ENCODE measurements around the gene SPPL2C.

The SPPL2C gene

DNA sequence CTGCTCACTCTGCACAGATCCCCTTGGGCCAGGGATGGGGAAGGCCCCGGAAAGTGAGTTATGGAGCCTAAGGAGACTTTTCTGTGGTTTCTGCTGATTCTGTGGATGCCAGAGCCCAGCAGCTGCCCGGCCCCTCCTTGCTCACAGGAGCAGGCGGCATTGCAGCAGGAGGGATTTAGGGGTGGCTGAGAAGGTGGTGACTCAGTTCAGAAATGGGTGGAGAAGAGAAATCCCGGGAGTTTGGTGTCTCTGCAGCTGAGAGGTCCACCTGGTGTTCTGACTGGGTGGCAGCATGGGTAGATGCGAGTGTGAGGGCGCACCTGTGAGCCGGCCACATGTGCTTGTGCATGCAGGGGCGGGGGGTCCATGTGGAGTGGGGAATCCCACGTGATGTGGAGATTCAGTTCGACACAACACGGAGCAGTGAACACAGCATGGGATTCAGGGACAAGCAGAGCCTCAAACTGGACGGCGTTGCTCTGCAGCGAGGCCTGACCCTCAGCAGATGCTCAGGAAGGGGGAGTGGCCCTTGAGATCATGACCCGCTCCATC, 16.0 kb upstream of the SPPL2C start:
- no peak for DNase-seq

DNA sequence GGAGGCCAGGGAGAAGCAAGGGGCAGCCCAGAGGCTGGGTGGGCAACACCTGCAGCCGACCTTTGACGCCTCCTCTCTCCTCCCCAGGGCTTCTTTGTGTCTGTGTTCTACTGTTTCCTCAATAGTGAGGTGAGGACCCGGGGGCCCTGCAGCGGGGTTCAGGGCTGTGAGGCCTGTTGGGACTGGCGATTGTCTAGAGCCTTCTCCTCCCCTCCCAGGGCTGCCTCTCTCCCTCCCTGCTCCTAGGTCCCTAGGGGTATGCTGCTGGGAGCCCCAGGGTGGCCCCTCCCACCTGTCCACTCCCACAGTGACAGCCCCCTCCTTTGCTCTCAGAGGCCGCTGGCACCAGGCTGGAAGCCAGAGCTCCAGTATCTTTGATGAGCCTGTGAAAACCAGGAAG, 10.8 kb upstream of the SPPL2C start:
- no peak for DNase-seq

DNA sequence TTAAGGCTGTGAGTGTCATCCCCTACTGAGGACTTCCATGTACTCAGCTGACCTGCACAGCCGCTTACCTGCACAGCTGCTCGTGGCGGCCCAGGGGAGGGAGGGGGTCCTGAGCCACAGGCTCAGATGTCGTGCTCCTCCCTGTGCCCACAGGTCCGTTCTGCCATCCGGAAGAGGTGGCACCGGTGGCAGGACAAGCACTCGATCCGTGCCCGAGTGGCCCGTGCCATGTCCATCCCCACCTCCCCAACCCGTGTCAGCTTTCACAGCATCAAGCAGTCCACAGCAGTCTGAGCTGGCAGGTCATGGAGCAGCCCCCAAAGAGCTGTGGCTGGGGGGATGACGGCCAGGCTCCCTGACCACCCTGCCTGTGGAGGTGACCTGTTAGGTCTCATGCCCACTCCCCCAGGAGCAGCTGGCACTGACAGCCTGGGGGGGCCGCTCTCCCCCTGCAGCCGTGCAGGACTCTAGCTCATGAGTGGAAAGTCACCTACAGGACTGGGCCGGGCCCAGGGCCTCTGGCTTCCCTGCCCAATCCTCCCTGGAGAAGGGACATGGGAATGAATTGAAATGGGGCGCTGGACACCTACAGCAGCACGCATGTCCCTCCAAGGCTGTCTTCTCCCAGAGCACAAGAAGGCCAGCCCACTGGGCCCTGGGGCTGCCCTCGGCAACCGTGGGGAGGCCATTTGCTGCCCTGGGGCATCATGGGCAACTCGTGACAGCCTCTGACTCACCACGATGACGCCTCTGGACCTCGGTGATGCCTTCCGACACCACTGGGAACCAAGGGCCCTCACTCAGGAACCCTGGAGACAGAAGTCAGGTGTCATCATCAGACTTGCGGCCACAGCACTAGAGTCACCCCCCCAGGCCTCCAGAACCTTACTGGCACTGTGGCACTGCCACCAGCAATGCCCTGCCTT, 9.9 kb upstream of the SPPL2C start:
- no peak for DNase-seq

DNA sequence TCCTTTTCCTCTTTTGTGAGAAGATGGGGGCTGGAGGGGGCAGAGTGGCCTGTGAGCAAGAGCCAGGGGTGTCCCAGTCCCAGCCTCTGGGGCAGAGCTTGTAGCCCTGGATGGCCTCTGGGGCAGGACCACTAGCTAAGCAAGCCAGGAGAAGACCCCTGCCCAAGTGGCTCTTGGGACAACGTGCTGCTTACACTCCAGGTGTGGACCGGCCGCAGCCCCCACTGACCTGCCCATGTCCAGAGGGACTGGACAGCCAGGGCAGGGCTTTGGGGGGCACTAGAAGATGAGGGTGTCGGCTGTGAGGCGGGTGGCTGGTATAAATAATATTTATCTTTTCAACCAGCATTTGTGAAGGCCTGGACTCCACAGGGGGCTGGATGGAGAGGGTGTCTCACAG, 9.2 kb upstream of the SPPL2C start:
- no peak for DNase-seq

DNA sequence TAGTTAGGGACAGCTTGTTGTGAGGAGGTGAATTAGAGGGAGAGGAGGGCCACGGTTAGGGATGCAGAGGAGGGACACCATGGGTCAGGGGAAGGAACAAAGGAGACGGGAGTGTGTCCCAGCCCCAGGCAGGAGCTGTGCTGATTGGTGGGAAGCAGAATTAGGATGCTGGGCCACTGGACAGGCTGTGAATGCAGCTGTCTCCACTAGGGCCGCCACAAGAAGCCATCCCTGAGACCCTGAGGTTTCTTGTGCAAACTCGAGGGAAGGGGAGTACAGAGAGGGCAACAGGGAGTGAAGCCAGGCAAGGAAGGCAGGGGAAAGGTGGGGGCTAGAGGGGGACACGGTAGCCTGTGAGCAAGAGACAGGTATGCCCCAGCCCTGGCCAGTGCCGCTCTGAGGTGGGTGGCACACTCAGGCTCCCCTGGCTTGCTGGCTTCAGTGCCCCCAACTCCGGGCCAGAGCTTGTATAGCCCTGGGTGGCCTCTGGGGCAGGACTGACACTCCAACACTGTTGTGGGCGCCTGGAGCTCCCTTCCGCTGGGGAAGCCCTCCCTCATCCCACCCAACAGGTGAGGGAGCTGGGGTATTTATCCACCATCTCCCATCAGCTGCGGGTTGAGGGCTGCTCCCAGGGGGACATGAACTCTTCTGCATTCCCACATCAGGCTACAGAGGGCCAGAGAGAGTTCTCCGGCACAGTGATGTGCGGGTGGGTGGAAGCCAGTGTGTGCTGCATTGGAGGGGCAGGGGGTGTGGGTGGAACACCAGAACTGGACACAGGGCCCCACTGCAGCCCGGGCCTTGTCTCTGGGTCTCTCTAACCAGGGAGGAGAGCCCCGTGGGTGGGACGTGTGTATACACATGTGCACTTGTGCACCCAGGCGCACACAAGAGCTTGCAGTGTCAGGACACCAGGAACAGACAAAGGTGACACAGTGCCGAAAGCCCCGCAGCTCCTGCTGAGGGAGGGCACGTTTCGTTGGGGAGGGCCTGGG, 8.3 kb upstream of the SPPL2C start:
- DNase-seq = no peak

DNA sequence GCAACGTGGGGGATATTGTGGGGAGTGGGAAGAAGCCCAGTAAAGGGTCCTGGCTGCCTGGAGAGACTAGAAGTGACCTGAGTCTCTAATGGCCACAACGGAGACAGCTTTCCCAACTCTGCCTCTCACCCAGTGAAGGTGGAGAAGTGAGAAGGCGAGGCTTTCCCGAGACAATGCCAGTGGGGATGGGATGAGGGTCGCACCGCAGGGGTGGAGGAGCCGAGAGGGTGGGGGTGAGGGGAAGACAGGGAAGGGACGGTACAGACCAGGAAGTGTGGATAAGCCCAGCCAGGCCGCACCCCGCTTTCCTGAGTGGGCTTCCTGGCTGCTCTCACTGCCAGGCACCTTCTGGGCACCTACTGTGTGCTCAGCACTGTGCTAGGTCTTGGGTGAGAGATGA, 7.5 kb upstream of the SPPL2C start:
- no peak for DNase-seq

DNA sequence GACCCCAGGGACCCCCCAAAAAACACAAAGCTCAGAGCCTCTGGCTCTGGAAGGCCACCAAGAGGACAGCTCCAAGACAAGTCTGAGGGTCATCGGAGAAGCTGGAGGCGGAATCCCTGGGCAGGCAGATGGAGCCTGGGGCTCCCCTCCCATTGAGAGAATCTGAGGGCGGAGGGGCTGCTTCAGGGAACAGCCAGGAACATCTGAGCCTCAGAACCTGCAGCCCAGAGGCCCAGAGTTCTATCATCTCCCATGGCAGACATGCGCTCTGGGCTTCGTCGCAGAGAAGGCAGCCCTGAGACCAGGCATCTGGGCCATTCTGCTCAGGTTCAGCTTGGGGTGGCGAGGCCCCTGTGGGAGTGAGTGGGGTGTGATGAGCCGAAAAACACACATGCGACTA, 7.1 kb upstream of the SPPL2C start:
- no peak for DNase-seq

DNA sequence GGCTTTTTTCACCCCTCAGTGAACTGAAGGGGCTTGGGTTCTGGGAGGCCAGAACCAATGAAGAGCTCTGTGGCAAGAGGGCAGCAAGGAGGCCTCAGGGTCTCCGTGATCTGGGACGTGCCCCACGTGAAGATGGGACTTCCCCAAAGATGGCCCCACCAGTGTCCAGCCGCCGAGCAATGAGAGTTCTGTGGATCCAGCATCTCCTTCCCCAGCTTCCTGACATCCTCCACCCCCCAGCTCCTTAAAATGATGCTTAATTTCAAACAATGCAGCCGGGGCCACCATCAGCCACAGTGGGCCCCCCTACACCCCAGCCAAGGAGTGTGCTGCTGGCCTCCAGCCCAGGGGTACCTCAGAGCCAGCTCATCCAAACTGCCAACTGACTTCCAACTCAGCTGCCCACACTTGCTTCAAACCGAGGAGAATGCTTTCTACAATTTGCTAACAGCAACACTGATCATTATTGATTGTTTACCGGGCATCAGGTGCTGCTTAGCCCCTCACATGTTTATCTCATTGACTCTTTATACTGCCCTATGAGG, 5.9 kb upstream of the SPPL2C start:
- DNase-seq = no peak

DNA sequence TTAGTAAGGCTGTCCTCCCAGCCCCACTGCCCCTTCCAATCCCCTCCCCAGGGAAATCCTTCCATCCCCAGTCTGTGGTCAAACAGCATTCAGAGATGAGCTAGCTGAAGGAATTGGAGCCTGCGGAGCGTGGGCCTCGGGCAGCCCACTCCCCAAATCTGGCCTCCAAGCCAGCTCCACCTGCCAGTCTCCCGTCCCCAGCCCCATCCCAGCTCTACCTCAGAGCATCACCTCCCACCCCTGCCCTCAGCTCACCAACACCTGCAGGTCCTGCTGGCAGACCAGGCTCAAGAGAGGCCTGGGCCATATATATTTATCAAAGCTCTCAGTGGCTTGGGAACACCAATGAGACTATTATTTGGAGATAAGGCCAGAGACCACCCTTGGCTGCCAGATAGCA, 5.2 kb upstream of the SPPL2C start:
- no peak for DNase-seq

DNA sequence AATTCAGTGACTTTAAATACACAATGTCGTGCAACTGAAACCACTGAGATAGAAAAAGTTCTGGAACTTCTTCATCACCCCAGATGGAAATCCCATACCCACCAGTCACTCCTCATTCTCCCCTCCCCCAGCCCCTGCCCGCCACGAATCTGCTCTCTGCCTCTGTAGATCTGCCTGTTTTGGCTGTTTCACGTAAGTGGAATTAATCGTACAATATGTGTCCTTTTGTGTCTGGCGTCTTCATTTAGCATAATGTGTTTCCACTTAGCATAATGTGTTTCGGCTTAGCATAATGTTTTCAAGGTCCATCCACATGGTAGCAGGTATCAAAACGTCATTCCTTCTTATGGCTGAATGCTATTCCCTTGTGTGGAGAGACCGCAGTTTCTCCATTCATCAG, 3.5 kb upstream of the SPPL2C start:
- DNase-seq = no peak

DNA sequence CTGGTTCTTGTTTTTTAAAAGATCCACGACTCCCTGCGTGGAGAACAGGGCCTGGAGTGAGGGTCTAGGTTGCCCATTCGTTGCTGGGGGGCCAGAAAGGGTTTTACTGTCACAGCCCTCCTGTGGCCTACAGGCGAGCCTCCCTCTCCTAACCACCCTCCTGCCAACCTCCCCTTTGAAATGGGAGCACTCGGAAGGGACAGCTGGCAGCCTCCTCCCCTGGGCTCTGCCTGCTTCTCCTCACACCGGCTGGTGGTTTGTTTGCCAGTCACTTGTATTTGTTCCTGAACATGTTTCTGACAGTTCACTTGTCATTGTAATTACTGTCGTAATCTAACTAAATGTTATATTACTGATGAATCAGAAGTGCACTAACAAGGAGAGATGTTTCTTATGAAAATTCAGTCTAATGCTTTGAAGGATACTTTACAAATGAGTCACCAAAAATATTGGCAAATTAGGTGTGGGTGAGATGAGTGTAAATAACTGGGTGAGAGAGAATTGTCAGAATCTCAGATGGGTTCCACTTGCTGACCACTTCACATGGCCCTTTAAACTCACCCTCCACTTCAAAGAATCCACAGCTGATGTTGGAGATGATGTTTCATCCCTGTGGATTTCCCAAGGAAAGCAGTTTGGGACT, 2.7 kb upstream of the SPPL2C start:
- no peak for DNase-seq

DNA sequence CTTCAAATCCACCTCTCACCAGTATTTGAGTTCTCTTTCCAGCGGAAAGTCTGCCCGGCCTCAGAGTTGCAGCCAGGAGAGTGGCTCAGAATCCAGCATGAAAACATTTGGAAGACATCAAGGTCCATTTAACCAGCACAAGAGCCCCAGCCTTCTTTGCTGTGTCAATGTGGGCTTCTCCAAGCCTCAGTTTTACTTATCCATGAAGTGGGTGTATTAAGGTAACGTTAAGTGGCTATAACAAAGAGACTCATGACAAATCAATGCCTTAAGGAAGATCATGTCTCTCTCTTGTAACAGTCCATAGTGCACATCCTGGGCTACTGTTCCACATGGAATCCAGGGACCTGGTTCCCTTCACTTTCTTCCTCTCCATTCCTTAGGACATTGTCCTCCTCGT, 959 bp upstream of the SPPL2C start:
- DNase-seq = no peak

DNA sequence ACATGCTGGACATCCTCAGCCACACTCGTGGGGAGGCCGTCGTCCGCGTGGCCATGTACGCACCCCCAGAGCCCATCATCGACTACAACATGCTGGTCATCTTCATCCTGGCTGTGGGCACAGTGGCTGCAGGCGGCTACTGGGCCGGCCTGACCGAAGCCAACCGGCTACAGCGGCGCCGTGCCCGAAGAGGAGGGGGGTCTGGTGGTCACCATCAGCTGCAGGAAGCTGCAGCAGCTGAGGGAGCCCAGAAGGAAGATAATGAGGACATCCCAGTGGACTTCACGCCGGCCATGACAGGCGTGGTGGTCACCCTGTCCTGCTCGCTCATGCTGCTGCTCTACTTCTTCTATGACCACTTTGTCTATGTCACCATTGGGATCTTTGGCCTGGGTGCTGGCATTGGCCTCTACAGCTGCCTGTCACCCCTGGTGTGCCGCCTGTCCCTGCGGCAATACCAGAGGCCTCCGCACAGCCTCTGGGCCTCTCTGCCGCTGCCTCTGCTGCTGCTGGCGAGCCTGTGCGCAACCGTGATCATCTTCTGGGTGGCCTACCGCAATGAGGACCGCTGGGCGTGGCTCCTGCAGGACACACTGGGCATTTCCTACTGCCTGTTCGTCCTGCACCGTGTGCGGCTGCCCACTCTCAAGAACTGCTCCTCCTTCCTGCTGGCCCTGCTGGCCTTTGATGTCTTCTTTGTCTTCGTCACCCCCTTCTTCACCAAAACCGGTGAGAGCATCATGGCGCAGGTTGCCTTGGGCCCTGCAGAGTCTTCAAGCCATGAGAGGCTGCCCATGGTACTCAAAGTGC, 900 bp downstream of the SPPL2C start:
- DNase-seq = no peak

DNA sequence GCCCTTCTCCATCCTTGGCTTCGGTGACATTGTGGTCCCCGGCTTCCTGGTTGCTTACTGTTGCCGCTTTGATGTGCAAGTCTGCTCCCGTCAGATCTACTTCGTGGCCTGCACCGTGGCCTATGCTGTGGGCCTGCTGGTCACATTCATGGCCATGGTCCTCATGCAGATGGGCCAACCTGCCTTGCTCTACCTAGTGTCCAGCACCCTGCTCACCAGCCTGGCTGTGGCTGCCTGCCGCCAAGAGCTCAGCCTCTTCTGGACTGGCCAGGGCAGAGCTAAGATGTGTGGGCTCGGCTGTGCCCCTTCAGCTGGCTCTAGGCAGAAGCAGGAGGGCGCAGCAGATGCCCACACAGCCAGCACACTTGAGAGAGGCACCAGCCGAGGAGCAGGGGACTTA, 1.5 kb downstream of the SPPL2C start:
- no peak for DNase-seq

DNA sequence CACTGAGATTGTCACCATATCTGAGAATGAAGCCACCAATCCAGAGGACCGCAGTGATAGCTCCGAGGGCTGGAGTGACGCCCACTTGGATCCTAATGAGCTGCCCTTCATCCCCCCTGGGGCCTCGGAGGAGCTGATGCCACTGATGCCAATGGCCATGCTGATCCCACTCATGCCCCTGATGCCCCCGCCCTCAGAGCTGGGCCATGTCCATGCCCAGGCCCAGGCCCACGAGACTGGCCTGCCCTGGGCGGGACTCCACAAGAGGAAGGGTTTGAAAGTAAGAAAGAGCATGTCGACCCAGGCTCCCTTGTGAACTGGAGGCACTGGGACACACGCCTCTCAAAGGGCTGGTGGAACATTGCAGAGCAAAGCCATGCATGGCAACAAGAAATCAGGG, 2.0 kb downstream of the SPPL2C start:
- DNase-seq = no peak

DNA sequence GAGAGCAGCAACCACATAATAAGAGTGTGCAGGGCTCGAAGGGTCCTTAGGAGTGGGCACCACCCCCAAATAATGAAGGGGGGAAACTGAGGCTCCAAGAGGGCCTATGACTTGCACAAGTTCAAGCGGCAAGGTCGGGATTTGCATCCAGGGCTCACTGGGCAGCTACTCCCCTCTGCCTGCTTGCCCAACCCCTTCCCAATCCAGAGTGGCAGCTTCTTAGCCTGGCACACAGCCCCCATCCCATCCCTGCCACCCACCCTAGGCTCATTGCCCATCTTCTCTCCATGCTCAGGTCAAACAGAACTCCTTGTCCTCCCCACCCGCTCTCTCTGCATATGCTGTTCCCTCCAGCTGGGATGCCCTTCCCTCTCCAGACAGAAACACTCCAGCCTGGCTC, 2.4 kb downstream of the SPPL2C start:
- no peak for DNase-seq

DNA sequence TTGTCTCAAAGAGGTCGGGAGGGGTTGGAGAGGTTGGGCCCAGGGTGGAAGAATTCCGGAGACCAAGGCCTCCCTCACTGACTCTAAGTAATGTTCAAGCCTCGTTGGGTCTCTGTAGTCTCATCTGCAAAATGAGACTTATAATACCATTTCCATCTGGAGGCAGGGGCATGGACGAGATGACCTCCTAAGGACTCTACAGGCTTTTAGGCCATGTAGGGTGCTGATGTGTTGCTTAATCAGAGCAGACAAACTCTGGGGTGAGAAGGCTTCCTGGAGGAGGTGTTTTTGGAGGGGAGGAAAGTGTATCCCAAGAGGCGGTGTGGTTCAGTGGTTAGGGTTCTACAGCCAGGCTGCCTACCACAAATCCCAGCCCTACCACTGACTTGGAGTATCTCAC, 3.1 kb downstream of the SPPL2C start:
- no peak for DNase-seq

DNA sequence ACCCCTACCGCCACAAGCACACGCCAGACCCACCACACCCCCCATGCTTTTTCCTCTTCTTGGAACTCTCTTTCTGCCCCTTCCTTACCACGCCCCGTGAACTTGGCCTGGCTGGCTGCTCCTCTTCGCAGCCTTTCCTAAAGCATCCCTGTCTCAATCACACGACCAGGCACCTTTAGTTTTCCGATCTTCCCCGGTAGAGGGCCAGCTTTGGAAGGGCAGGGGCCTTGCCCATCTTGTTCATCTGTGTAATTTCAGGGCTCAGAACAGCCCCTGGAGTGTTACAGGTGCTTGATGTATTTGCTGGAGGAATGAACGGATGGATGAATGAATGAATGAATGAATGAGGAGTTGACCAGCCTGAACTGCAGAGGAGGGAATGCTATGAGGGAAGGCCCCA, 3.7 kb downstream of the SPPL2C start:
- no peak for DNase-seq

DNA sequence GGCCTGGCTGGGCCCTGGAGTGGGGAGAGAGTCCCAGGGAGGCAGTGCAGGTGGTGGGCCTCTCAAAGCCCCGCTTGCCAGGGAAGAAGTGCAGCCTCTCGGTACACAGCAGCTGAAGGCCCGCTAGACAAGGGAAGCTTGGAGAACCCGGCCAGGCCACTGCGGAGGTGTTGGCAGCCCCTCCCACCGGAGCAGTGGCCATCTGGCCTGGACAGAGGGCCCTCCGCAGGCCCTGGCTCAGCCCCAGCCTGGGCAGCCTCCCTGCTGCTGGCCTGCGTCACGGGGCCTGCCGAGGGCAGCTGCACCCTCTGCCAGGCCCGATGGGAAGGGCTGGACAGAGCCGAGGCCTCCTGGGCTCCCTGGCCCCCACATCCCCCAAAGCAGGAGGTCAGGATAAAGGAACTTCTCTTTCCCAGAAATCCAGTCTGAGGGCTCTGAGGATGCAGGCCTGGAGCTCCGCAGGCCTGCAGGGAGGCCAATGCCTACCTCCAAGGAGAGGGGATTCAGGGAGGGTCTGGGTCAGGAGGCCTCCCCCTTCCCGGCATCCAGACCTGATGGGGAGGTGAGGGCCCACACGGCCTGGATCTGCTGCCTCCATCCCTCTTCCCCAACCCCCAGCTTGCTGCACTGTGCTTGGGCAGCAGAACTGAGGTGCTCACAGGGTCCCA, 4.3 kb downstream of the SPPL2C start:
- DNase-seq = no peak

DNA sequence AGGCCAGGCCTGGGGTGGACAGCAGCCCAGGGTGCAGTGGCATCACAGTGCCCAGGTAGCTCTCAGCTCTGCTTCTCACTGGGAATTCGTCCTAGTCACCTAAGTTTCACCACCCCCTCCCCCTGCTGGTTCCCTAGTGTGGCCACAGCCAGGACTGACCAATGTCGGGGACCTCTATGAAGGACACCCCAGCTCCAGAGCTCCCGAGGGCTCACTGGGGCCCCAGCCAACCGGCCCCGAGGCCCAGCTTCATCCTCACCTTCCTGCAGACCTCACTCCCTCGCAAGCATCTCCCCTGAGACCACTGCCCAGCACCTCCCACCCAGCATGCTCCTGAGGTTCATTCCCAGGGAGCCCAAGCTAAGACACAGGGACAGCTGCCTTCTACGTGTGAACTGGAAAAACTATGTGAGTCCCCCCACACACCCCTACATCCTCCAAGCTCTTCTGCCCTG, 4.9 kb downstream of the SPPL2C start:
- no peak for DNase-seq

DNA sequence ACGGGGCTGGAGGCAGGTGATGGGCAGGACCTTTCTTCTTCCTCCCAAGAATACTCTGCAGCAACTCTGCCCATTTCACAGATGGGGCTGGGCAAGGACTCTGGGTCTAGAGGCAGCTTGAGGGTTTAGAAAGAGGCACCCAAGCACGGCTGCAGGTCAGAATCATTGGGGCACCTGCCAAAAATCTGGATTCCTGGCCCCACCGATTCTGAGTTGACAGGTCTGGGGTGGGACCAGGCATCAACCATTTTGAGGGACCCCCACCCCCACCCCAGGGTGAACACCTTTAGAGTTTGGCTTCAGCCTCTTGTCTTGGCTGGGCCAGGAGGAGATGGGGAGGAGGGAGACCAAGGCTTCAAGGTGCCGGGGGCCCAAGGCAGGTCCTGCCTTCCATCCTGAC, 5.3 kb downstream of the SPPL2C start:
- no peak for DNase-seq
